Ishikawa (cell line): Measurements from ENCODE around the gene MEIS3.

Experiments used
- CREB1 ChIP-seq: IDR thresholded peaks from 2 replicates; pipeline ENCODE4 v1.6.1; 2012; ENCODE audit warnings: low read depth
- EP300 ChIP-seq: IDR thresholded peaks from 2 replicates; pipeline ENCODE4 v1.6.1; 2012; ENCODE audit warnings: borderline replicate concordance
- RAD21 ChIP-seq: IDR thresholded peaks from 2 replicates; pipeline ENCODE4 v1.6.1; 2012; ENCODE audit warnings: low read depth
- REST ChIP-seq: IDR thresholded peaks from 2 replicates; pipeline ENCODE4 v1.6.1; 2012; ENCODE audit warnings: low read depth, mild to moderate bottlenecking
- TAF1 ChIP-seq: IDR thresholded peaks from 2 replicates; pipeline ENCODE4 v1.6.1; 2012; ENCODE audit warnings: low read depth, mild to moderate bottlenecking
- TCF12 ChIP-seq: IDR thresholded peaks from 2 replicates; pipeline ENCODE4 v1.6.1; 2012; ENCODE audit warnings: low read depth
- YY1 ChIP-seq: IDR thresholded peaks from 2 replicates; pipeline ENCODE4 v1.6.1; 2012; ENCODE audit warnings: low read depth

GRCh38 chr19:47376589-47377144 is 42.7 kb downstream of the MEIS3 start:
- TF ChIP-seq TCF12 (no peak), YY1 (no peak), RAD21 (no peak), EP300 (no peak; the same call in 1 of the 2 replicates), CREB1 (no peak), TAF1 (no peak), REST (no peak)
